HG02973 (cell line): ENCODE results near the gene ADM.

ENCODE experiments used
- ATAC-seq: cut with Tn5 transposase; IDR thresholded peaks from one replicate; pipeline ENCODE4 v1.9.1; 2021; ENCODE audit warnings: moderate library complexity; ENCODE audit not compliant: unreplicated experiment

Gene ADM

DNA sequence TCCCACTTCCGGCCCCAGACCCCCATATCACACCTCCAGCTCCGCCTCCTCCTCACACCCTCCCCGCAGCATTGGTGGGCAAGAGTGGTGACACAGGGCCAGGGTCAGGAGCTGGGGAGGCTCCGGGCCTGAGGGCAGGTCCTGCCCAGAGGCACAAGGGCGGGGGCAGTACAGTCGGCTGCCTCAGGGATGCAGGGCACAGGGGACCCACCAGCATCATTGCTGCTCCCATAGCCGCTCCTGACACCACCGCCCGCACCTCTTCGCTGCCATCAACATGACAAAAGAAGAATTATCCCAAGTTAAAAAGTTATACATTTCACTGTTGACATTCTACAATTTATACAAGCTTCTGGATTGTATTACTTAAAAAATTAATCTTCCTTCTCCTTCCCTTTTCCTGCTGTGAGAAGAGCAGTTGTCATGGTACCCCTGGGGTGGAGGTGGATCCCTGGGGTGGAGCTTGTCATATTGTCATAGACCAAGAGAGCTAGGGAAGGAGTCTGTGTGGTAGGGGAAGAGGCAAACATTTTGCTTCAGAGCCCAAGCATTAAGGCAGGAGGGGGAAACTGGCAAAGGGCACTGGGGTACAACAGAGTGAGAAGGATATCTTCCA is 15.0 kb upstream of the ADM start:
- no peak for ATAC-seq

DNA sequence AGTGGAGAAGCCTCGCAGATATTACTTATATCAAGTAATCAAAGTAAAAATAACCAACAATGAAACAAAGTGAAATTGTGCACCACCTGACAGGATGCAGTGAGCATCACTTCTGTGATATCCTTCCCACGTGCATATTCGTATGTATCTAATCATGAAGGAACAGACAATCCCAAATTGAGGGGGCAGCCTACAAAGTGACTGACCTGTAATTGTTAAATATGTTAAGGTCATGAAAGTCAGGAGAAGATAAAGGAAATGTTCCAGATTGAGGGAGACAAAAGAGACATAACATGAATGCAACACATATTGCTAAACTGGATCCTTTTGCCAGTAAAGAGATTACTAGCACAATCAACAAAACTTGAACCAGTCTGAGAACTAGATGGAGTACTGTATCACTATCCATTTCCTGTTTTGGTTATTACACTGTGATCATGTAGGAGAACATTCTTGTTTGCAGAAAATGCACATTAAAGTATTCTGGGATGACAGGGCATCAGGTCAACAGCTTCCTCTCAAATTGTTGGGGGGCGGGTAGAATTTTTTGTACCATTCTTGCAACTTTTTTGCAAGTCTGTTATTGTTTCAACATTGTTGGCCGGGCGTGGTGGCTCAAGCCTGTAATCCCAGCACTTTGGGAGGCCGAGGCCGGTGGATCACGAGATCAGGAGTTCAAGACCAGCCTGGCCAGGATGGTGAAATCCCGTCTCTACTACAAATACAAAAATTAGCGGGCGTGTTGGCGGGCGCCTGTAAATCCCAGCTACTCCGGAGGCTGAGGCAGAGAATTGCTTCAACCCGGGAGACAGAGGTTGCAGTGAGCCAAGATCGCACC is 12.9 kb upstream of the ADM start:
- ATAC-seq, result no peak

DNA sequence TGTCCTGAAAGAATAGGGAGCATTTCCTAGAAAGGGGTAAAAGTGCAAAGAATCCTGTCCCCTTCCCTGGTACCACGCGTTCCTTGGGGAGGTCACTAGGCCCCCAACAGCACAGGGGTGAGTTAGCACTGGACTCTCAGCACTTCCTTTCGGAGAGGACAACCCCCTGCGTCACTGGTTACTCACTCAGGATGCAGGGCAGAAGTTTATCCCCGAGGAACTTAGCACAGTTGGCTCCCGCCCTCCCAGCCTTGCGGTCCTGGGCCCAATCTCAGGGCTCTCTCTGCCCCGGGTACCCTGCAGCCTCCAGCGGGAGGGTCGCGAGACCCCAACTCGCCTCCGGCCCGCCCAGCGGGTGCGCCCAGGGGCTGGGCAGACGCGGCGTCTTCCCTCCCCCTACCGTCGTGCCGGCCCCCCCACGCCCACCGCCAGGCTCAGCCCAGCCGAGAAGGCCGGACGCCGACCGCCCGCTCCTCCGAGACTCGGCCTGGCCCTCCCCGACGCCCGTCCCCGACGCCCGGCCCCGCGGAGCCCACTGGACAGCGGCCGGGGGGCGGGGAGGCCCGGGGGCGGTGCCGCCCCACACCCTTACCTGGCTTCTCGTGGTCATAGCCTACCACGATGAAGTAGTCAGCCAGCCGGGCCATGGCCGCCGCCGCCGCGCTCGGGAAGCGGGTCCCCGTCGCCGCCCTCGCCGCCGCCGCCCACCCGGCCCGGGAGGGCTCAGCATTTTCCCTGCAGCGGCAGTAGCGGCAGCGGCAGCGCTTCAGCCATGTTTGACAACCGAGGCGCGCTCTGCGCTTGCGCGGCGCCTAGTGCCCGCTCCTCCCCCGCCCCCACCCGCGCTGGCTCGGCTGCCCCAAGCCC is 11.2 kb upstream of the ADM start, which contains the start of gene SBF2:
Gene SBF2 (minus strand): TSS at position 797 of the 867 bp plus-strand sequence. CDS start 150 bp downstream, at position 647.
- ATAC-seq, result no peak

DNA sequence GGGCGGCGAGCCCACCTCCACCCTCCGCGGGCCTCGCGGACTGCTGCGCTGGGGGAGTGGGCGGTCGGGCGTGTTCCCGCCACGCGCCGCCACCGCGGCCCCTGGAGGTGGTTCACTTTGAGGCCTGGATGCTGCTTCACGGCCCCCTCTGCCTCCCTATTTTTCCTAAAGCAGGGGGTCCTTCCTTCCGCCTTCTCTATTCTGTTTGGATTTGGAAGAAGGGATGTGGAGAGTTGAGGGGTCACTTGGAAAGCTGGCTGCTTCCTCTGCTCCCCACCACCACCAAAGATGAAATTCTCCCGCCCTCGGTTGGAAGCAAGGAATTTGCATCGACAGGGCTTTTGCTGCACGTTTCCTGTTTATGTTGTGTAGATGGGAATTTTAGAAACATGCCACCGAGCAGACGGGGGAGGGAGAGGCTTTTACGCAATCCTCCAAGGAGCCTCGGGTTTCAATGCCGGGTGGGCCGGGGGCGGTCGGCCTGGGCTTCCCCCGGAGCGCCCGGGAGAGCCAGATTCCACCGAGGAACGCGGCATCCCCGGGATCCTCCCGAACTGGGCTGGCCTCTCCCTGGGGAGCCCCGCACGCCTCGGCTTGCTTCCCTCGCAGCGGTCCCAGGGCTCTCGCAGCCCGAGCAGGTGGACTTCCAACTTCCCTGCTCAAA is 10.5 kb upstream of the ADM start:
- ATAC-seq, result no peak

DNA sequence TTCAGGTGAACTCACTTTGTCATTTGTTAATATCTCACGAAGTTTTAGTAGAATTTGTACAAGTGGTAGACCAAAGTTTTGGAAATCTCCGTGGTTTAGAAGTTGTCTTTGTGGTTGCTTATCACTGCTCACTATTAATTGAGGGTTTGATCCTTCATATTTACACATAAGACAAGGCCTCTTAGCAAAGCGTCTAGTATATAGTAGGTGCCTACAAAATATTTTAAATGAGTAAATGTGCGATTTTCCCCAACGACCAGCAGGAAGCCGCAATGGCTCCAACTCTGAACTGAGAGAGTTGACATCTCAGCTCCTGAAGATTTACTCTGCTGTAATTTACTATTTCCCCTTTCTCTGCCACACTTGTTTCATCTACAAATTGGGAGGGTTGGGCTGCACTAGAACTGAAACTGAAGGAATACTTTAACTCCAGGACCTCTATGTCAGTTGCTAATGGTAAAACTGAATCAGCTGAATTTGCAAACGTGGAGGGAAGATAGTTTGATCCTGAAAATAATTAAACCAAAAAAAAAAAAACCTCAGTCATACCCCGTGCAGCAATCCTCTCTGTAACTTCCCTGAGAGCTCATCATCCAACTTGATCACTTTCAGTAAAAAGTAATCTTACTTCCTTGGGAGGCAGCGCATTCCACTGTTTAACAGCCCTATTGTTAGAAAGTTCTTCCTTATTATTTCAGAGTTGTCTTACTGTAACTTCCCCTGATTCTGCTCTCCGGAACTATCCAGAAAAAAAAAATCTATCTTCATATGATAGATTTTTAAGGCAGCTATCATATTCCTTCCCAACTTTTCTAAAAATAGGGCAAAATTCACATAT is 9.6 kb upstream of the ADM start:
- no peak for ATAC-seq

DNA sequence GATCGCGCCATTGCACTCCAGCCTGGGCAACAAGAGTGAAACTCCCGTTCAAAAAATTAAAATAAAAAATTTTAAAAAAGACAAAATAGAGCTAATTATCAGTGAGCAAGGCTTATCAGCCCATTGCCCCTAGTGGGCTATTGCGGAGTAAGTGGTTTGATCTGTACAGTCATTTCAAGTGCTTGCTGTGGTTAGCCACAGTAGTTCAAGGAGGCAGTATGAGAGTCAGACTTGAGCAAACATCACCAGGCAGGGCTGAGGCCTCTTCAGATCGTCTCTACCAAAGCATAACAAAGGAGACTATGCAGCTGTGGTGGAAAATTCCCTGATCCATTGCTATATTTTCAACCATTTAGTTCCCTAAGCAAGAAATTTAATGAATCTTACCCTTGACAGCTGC is 6.5 kb upstream of the ADM start:
- ATAC-seq, result peak; percentile 94

DNA sequence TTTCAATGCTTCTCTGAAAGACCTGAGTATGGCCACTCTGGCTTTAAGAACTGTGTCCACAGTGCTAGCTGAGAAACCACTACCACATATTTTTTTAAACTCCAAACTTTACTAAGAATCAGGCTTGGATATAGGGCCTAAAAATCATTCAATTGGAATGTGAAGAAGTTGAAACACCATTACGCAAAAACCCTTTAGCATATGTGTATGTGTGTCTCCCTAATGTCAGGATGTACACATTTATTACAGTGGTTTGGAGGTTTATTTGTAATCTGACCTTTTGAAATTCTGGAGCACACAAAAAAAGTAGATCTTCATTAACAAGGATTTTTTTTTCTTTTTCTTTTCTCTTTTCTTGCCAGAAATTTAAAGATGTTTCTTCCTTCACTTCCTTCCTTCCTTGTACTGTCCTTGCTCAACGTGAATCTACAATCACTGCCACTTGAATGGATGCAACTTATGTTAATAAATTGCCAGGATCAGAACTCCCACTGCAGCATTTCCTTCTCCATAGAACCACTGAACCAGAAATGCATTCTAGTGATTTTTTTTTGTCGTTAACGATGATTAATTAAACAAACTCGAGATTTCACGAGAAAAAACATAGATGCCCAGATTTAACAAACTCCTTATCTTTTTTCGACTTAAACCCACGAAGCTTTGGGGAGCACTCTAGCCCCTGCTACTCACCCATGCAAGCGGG is 3.1 kb upstream of the ADM start:
- ATAC-seq, result no peak

DNA sequence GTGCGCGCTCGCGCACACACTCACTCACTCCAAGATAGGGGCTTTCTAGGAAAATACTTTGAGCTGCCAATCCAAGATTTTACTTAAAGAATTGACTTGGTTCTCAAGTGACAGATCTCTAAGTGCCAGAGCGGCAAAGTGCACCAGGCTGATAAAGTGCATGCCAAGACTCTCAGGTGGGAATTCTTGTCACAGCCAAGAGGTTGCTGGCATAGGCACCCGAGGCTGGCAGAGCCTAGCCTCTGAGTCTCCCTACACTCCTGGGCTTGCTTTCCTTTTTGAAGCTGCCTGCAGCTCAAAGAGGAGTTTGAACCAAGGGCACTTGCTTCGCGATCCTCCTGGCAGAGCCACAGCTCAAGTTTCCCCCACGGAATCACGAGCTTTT is 2.5 kb upstream of the ADM start:
- ATAC-seq, result no peak

DNA sequence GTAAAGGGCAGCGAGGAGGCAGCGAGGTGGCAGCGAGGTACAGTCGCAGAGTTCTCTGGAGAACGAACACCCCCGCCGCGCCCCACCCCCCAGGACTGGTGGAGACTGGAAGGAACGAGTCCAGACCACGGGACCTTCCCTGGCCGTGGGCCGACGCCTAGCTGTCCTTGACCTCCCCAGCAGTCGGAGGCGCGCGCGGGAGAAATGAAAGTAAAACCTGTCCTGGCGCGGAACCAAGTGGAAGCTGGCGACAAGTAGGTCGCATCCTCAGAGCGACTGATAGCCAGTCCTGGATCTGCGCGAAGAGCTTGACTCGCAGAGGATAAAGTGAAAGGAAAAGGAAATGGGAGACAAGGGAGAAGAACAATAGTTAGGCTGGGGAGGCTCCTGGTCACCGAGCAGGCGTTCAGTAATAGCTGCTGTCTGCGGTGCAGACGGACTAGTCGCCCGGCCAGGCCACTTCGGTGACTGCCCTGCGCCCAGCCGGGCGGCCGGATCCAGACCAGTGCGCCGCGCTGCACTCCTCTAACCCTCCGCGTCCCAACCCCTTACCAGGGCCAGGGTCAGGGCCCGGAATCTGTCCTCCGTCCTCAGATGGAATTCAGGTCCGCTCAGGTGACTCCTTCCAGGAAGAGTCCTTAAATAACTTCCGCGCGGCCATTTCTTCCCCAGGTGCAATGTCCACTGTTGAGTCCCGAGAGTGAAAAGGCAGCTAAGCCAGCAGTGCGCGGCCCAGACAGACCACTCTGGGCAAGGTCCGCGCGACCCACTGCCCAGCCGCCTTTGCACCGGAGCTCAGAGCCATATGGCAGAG is 1.9 kb upstream of the ADM start:
- no peak for ATAC-seq

DNA sequence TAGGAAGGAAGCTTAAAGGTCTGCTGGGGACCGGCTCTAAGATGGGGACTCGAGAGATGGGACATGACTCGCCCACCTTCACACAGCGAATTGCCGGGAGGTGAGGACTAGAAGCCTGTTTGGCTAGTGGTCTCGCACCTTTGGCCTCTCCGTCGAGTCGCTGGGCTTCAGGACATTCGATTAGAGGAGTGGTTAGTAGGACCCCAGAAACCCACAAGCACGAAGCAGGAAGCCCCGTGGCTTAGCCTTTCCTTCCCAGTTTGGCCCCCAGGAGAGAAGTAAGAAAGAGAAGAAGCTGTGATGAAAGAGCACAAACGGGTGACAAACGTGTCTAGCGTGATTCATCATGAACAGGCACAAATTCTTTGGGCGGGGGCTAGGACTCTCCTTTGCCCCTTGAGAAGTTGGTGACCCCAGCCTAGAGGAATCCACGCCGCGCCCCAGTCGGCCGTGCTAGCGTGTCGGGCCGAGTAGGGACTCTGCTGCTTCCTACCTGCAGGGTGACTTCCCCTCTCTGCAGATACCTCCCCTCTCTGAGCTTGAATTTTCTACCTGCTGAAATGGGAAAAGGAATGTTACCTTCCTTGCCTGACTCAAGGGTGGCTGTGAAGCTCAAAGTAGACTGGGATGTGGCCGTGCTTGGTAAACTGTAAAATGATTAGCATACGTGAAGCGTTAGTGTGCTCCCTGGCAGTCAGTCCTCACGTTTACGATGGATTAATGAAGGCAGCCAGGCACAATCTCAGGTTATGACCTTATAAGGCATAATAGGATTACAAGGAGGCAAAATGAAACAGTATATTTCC is 1.1 kb upstream of the ADM start:
- no peak for ATAC-seq

DNA sequence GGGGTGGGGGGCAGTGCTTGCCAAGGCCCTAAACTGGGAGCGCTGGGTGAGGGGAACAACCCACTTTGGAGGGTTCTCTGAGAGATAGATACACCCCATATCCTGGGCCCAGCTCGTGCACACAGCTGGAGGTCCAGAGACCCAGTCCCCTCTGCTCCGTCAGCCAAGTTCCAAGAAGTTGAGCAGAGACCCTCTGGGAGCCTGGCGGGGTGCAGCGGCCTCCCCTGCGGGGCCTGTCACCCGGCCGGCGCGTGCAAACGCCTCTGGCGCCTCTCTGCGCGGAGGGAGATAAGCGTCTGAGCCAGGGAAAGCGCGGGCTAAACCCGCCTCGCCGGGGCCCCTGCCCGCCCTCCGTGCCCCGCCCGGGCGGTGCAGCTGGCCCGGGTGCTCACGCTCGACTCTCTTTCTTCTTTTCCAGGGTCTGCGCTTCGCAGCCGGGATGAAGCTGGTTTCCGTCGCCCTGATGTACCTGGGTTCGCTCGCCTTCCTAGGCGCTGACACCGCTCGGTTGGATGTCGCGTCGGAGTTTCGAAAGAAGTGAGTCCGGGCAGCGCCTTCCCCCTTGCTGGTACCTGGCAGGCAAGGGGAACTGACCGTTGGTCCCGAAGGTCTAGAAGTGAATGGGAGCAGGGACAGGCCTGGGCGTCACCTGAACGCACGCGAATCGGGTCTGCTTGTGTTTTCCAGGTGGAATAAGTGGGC is 540 bp downstream of the ADM start:
- no peak for ATAC-seq

DNA sequence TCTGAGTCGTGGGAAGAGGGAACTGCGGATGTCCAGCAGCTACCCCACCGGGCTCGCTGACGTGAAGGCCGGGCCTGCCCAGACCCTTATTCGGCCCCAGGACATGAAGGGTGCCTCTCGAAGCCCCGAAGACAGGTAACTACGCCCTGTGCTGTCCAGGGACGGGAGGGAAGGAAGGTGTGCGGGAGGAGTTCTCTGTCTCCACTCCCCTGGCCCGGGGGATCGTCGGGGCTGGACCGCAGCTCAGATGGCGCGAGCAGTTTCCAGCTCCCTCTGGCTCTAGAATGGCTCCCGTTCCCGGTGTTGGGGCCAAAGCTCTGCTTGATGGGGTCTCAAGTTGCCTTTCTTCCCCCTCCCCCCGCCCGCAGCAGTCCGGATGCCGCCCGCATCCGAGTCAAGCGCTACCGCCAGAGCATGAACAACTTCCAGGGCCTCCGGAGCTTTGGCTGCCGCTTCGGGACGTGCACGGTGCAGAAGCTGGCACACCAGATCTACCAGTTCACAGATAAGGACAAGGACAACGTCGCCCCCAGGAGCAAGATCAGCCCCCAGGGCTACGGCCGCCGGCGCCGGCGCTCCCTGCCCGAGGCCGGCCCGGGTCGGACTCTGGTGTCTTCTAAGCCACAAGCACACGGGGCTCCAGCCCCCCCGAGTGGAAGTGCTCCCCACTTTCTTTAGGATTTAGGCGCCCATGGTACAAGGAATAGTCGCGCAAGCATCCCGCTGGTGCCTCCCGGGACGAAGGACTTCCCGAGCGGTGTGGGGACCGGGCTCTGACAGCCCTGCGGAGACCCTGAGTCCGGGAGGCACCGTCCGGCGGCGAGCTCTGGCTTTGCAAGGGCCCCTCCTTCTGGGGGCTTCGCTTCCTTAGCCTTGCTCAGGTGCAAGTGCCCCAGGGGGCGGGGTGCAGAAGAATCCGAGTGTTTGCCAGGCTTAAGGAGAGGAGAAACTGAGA is 1.4 kb downstream of the ADM start:
- ATAC-seq, result no peak

DNA sequence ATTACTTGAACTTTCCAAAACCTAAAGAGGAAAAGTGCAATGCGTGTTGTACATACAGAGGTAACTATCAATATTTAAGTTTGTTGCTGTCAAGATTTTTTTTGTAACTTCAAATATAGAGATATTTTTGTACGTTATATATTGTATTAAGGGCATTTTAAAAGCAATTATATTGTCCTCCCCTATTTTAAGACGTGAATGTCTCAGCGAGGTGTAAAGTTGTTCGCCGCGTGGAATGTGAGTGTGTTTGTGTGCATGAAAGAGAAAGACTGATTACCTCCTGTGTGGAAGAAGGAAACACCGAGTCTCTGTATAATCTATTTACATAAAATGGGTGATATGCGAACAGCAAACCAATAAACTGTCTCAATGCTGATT is 2.1 kb downstream of the ADM start:
- no peak for ATAC-seq

DNA sequence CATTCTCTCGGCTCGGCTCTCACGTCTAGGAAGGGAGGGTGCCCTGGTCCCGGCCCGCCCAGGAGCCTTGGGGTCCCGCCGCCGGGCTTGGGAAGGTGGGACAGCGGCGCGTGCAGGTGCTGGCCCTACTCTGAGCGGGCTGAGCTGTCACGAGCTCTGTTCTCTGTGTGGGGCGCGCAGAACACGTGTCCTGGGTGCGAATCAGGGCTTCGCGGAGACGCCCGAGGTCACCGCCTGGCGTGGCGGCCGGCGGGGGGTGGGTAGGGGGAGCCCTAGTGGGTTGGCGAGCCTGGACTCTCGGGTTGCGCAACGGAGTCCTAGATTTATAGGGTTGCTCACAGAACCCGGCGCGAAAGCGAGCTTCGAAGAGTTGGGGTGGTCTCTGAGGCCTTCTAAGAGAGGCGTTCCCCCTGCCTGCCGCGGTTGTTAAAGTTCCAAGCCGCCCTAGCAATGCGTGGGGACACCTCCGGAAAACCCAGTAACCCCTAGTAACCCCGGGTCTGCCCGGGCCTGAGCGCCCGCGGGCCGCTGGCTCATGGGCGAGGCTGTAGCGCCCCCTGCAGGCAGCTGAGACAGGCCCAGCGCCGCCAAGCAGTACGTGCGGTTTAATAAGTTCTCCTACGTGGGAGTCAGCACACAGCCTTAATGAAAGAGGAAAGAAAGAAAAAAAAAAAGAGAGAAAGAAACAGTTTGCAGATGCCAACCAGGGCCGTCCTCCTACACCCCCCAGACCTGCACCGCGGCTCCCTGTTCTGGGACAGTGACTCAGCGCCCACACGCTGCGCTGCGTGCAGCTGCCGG is 2.7 kb downstream of the ADM start:
- ATAC-seq, result peak; percentile 67

DNA sequence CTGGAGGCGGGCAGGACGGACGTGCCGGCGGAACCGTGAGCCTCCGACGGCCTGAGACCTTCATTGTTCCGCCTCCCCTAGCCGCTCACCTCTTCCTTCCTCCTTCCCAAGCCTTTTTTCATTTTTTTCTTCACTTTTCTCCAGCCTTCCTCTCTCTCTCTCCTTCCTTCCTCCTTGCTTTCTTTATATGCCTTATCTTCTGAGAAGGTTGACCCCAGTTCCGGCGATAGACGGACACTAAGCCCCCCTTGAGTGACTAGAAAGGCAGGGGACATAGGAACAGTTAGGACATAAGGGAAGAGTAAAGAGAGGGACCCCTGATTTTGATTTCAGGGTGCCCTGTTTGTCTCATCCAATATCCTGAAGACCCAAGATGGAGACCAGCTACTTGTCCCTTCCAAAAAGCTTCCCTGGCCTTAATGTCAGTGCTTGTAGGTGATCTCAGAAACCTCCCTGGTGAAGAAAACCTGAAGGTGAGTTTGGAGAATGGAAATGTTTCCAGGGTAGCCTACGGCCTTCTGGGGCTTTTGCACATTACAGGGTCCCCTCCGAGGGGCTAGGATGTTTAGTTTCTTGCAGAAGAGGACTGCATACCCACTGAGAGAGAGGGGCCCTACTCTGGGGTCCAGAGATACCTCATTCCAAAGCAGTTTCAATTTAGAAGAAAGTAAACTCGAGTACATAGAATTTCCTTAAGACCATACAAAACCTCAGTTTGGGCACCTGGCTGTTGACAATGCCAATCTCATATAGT is 3.5 kb downstream of the ADM start:
- no peak for ATAC-seq
